H54 (cell line): Measurements from ENCODE around the gene ATP6V0A1.

Source experiments
- DNase-seq: peaks from one replicate; pipeline ENCODE4 v3.0.0; 2011; ENCODE audit warnings: low spot score, mixed read lengths; ENCODE audit not compliant: insufficient read length
- FAIRE-seq: peaks from 3 replicates; lab custom pipeline; 2011; peaks lifted over from hg19 to GRCh38; lab: Jason Lieb, UNC
- POLR2A ChIP-seq: IDR thresholded peaks from 2 replicates; pipeline ENCODE4 v1.6.1; 2011; ENCODE audit warnings: low read depth, mild to moderate bottlenecking, low read length

The ATP6V0A1 gene

GRCh38 chr17:42522798-42523278 lies 64.2 kb downstream of the ATP6V0A1 start:
- no peak for FAIRE-seq
- DNase-seq, result no peak
- TF ChIP-seq POLR2A, result no peak

GRCh38 chr17:42525221-42525620 lies 66.5 kb downstream of the ATP6V0A1 start:
- no peak for DNase-seq
- TF ChIP-seq POLR2A, result no peak
- FAIRE-seq, result no peak

- no peak for TF ChIP-seq POLR2A
- no peak for DNase-seq
- FAIRE-seq, result no peak
Observed at GRCh38 chr17:42526031-42526444, 67.4 kb downstream of the ATP6V0A1 start.

- TF ChIP-seq POLR2A, result no peak
- FAIRE-seq (no peak), DNase-seq (no peak)
Observed at GRCh38 chr17:42527932-42528331, 69.3 kb downstream of the ATP6V0A1 start.

GRCh38 chr17:42529061-42529460 lies 70.4 kb downstream of the ATP6V0A1 start:
- DNase-seq (no peak), FAIRE-seq (no peak)
- TF ChIP-seq POLR2A, result no peak

- no peak for FAIRE-seq
- no peak for TF ChIP-seq POLR2A
- DNase-seq, result no peak
Observed at GRCh38 chr17:42530952-42531454, 72.3 kb downstream of the ATP6V0A1 start.

- no peak for DNase-seq
- FAIRE-seq, result no peak
- TF ChIP-seq POLR2A, result no peak
Observed at GRCh38 chr17:42531455-42532354, 73.0 kb downstream of the ATP6V0A1 start.

GRCh38 chr17:42535155-42536047 lies 76.7 kb downstream of the ATP6V0A1 start:
- DNase-seq (peak; percentile 45), FAIRE-seq (no peak)
- no peak for TF ChIP-seq POLR2A

- peak; percentile 98 for DNase-seq
- FAIRE-seq, result no peak
- peak; percentile 58 for TF ChIP-seq POLR2A
Observed at GRCh38 chr17:42536048-42536371, 77.3 kb downstream of the ATP6V0A1 start, which contains the start of gene NAGLU. TSS of gene NAGLU (plus strand) at chr17:42536241. CDS start at chr17:42536273, 32 bp downstream.

- DNase-seq, result peak; percentile 98
- no peak for FAIRE-seq
Observed at GRCh38 chr17:42536372-42537155, 77.9 kb downstream of the ATP6V0A1 start.

GRCh38 chr17:42537156-42537805 lies 78.6 kb downstream of the ATP6V0A1 start:
- FAIRE-seq, result no peak
- TF ChIP-seq POLR2A, result no peak
- no peak for DNase-seq

More at GRCh38 chr17:42536372-42537155, 77.9 kb downstream of the ATP6V0A1 start:
- TF ChIP-seq POLR2A, result peak; percentile 62

- DNase-seq, result no peak
- no peak for FAIRE-seq
- no peak for TF ChIP-seq POLR2A
Observed at GRCh38 chr17:42537826-42538451, 79.3 kb downstream of the ATP6V0A1 start.
